Measurements from ENCODE around the gene HOXB6.

Gene HOXB6

DNA sequence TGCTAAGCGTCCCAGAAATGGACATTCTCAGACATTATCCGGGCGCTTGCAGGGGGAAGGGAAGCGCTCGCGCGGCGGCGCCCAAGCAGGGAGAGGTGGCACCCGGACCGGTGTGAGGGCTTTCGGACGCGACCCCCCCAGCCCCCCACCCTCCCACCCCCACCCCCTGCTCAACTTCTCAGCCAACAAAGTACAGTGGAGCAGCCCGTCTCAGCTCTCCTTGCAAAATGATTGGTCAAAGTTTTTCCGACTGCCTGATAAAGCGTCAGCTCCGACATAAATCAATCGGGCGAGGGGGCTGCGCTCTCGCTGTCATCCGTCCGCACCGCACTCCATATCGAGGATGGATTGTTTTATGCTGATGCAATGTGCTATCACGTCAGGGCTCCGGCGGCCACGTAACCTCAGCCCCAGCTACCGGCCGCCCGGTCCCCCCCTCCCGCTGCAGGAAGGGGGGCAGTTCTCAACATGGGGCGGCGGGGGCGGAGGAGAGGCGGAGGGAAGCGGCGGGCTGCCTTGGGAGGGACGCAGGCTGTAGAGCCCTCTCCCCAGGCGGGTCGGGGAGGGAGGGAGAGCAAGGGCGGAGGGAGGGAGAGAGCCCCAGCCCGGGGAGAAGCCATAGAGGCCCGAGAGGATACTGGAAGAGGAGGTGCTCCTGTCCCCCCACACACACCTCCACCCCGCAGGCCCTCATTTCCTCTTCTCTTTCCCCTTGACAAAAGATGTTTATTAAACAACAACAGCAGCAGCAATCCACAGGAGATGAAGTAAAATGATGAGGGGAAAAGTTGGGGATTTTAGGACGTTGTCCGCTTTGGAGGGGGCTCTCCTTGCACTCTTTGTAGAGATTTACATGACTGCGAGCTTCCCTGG lies 21.7 kb upstream of the HOXB6 start, which contains the start of gene HOXB9 (continued):
- TF ChIP-seq, protein P1, sequence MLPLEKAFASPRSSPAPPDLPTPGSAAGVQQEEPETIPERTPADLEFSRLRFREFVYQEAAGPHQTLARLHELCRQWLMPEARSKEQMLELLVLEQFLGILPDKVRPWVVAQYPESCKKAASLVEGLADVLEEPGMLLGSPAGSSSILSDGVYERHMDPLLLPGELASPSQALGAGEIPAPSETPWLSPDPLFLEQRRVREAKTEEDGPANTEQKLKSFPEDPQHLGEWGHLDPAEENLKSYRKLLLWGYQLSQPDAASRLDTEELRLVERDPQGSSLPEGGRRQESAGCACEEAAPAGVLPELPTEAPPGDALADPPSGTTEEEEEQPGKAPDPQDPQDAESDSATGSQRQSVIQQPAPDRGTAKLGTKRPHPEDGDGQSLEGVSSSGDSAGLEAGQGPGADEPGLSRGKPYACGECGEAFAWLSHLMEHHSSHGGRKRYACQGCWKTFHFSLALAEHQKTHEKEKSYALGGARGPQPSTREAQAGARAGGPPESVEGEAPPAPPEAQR (tag by site-specific recombination; IDR thresholded peaks at IDR 0.05), result peak; percentile 62; the same call in 1 of the 2 replicates
- TF ChIP-seq ZIC2 (tag by site-specific recombination; IDR thresholded peaks at IDR 0.05) (peak; percentile 94), GLIS1 (tag by site-specific recombination; IDR thresholded peaks at IDR 0.05) (peak; percentile 95), ZNF2 (tag by site-specific recombination; IDR thresholded peaks at IDR 0.05) (peak; percentile 24; the same call in 1 of the 2 replicates), ZNF335 (tag by site-specific recombination; conservative IDR thresholded peaks at IDR 0.05) (peak; percentile 69), FEZF1 (tag by site-specific recombination; IDR thresholded peaks at IDR 0.05) (peak; percentile 80), ZNF76 (tag by site-specific recombination; IDR thresholded peaks at IDR 0.05; ENCODE audit: borderline replicate concordance, low read depth) (peak; percentile 68), ZBTB7A (tag by site-specific recombination; IDR thresholded peaks at IDR 0.05; ENCODE audit: low read depth) (peak; percentile 61), ZNF629 (tag by site-specific recombination; IDR thresholded peaks at IDR 0.05) (peak; percentile 100), GLI4 (tag by site-specific recombination; IDR thresholded peaks at IDR 0.05) (no peak), KLF7 (tag by site-specific recombination; IDR thresholded peaks at IDR 0.05; ENCODE audit: borderline replicate concordance) (peak; percentile 79; the same call in 1 of the 2 replicates), IKZF3 (tag by site-specific recombination; IDR thresholded peaks at IDR 0.05) (peak; percentile 86), ZNF510 (tag by site-specific recombination; IDR thresholded peaks at IDR 0.05; ENCODE audit: insufficient replicate concordance) (no peak), PATZ1 (tag by site-specific recombination; IDR thresholded peaks at IDR 0.05) (peak; percentile 100), ZNF324 (tag by site-specific recombination; IDR thresholded peaks at IDR 0.05) (peak; percentile 91), ZNF792 (tag by site-specific recombination; IDR thresholded peaks at IDR 0.05) (no peak), ZBTB48 (tag by site-specific recombination; IDR thresholded peaks at IDR 0.05) (peak; percentile 70), BCL11A (tag by site-specific recombination; IDR thresholded peaks at IDR 0.05; ENCODE audit: low read depth) (peak; percentile 98), GLIS2 (tag by site-specific recombination; IDR thresholded peaks at IDR 0.05) (peak; percentile 99)
- TF ChIP-seq, protein P2, sequence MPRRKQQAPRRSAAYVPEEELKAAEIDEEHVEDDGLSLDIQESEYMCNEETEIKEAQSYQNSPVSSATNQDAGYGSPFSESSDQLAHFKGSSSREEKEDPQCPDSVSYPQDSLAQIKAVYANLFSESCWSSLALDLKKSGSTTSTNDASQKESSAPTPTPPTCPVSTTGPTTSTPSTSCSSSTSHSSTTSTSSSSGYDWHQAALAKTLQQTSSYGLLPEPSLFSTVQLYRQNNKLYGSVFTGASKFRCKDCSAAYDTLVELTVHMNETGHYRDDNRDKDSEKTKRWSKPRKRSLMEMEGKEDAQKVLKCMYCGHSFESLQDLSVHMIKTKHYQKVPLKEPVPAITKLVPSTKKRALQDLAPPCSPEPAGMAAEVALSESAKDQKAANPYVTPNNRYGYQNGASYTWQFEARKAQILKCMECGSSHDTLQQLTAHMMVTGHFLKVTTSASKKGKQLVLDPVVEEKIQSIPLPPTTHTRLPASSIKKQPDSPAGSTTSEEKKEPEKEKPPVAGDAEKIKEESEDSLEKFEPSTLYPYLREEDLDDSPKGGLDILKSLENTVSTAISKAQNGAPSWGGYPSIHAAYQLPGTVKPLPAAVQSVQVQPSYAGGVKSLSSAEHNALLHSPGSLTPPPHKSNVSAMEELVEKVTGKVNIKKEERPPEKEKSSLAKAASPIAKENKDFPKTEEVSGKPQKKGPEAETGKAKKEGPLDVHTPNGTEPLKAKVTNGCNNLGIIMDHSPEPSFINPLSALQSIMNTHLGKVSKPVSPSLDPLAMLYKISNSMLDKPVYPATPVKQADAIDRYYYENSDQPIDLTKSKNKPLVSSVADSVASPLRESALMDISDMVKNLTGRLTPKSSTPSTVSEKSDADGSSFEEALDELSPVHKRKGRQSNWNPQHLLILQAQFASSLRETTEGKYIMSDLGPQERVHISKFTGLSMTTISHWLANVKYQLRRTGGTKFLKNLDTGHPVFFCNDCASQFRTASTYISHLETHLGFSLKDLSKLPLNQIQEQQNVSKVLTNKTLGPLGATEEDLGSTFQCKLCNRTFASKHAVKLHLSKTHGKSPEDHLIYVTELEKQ (tag by site-specific recombination; IDR thresholded peaks at IDR 0.05; ENCODE audit: borderline replicate concordance), result peak; percentile 99
- TF ChIP-seq, protein P3, sequence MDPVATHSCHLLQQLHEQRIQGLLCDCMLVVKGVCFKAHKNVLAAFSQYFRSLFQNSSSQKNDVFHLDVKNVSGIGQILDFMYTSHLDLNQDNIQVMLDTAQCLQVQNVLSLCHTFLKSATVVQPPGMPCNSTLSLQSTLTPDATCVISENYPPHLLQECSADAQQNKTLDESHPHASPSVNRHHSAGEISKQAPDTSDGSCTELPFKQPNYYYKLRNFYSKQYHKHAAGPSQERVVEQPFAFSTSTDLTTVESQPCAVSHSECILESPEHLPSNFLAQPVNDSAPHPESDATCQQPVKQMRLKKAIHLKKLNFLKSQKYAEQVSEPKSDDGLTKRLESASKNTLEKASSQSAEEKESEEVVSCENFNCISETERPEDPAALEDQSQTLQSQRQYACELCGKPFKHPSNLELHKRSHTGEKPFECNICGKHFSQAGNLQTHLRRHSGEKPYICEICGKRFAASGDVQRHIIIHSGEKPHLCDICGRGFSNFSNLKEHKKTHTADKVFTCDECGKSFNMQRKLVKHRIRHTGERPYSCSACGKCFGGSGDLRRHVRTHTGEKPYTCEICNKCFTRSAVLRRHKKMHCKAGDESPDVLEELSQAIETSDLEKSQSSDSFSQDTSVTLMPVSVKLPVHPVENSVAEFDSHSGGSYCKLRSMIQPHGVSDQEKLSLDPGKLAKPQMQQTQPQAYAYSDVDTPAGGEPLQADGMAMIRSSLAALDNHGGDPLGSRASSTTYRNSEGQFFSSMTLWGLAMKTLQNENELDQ (tag by site-specific recombination; IDR thresholded peaks at IDR 0.05; ENCODE audit: low read depth), result no peak
- TF ChIP-seq, protein P4, sequence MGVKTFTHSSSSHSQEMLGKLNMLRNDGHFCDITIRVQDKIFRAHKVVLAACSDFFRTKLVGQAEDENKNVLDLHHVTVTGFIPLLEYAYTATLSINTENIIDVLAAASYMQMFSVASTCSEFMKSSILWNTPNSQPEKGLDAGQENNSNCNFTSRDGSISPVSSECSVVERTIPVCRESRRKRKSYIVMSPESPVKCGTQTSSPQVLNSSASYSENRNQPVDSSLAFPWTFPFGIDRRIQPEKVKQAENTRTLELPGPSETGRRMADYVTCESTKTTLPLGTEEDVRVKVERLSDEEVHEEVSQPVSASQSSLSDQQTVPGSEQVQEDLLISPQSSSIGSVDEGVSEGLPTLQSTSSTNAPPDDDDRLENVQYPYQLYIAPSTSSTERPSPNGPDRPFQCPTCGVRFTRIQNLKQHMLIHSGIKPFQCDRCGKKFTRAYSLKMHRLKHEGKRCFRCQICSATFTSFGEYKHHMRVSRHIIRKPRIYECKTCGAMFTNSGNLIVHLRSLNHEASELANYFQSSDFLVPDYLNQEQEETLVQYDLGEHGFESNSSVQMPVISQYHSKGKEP (tag by site-specific recombination; IDR thresholded peaks at IDR 0.05), result peak; percentile 87
- TF ChIP-seq, protein P5, sequence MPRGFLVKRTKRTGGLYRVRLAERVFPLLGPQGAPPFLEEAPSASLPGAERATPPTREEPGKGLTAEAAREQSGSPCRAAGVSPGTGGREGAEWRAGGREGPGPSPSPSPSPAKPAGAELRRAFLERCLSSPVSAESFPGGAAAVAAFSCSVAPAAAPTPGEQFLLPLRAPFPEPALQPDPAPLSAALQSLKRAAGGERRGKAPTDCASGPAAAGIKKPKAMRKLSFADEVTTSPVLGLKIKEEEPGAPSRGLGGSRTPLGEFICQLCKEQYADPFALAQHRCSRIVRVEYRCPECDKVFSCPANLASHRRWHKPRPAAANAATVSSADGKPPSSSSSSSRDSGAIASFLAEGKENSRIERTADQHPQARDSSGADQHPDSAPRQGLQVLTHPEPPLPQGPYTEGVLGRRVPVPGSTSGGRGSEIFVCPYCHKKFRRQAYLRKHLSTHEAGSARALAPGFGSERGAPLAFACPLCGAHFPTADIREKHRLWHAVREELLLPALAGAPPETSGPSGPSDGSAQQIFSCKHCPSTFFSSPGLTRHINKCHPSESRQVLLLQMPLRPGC (tag by site-specific recombination; IDR thresholded peaks at IDR 0.05), result peak; percentile 70; the same call in 1 of the 2 replicates
